HCT116 (cell line): ENCODE measurements around the gene AKAP12. TPM values are rescaled to one million over a fixed set of nuclear protein-coding genes. Genes with fewer than 3 reads are reported as not detected.

Experiments used
- ATAC-seq: fragments of 200-7000 bp; cut with Tn5 transposase; 2 replicates; pipeline ENCODE4 v1.9.1; 2020; ENCODE audit warnings: mild to moderate bottlenecking, moderate library complexity
- BruUV-seq: library from RNA; stranded (reverse); fragments of 400-500 nt; replicated peaks from 2 replicates; lab custom pipeline; 2021; lab: Mats Ljungman, UMichigan
- CTCF ChIA-PET: fragments of 300-600 bp; sonication (Branson Sonifier 250); formaldehyde crosslinking; loops from one replicate; lab custom pipeline; 2021; ENCODE audit warnings: antibody characterized with exemption; lab: Charles Lee
- POLR2A ChIA-PET: fragments of 300-600, 350-600 bp; sonication (Branson Sonifier 250); formaldehyde crosslinking; loops from one replicate; lab custom pipeline; 2021; ENCODE audit warnings: antibody characterized with exemption; lab: Charles Lee
- RAD21 ChIA-PET, 2 experiments: fragments of 300-600 bp; sonication (Branson Sonifier 250); formaldehyde crosslinking; loops; one replicate each; lab custom pipeline; 2023; ENCODE audit warnings: low total read pairs in 2 of 2; ENCODE audit not compliant: uncharacterized antibody in 2 of 2, unreplicated experiment in 2 of 2, low non-redundant PET in 1 of 2; lab: Charles Lee
- DNase-seq: peaks from one replicate; pipeline ENCODE4 v3.0.0-alpha.2; 2010; ENCODE audit warnings: low read depth, low spot score
- H2AFZ ChIP-seq: fragments of 200-600 bp; shearing (Covaris generic), sonication (generic); 2 replicates; pipeline ENCODE4 v1.6.1; 2017; ENCODE audit warnings: low read depth, mixed run types, mixed read lengths, antibody characterized with exemption, low read length; ENCODE audit not compliant: poor library complexity, severe bottlenecking
- H3K27ac ChIP-seq: 2 replicates; pipeline ENCODE4 v1.5.1; 2012; ENCODE audit warnings: low read depth, low read length
- H3K27me3 ChIP-seq: fragments of 200-600 bp; sonication (generic); 2 replicates; pipeline ENCODE4 v1.6.1; 2016; ENCODE audit warnings: mixed run types, low read length, mixed read lengths; ENCODE audit not compliant: insufficient read depth
- H3K36me3 ChIP-seq, 2 experiments: fragments of 200-500 bp in 1 of 2; fragments of 200-600 bp in 1 of 2; sonication (Bioruptor generic) in 1 of 2; sonication (generic) in 1 of 2; 2 replicates each; pipeline versions ENCODE4 v1.5.1 to v1.6.1; 2014 to 2016; ENCODE audit warnings: low read length in 2 of 2, inconsistent platforms in 1 of 2, mixed read lengths in 1 of 2, mixed run types in 1 of 2; ENCODE audit not compliant: insufficient read depth in 2 of 2, control insufficient read depth in 1 of 2
- H3K4me1 ChIP-seq, 2 experiments: fragments of 200-600 bp in 1 of 2; sonication (generic) in 1 of 2; 2 replicates each; pipeline versions ENCODE4 v1.5.1 to v1.6.1; 2012 to 2017; ENCODE audit warnings: low read length in 2 of 2, inconsistent platforms in 1 of 2, mild to moderate bottlenecking in 1 of 2, mixed read lengths in 1 of 2, mixed run types in 1 of 2, moderate library complexity in 1 of 2; ENCODE audit not compliant: insufficient read depth in 2 of 2, control insufficient read depth in 1 of 2
- H3K4me2 ChIP-seq: fragments of 200-600 bp; sonication (generic); 2 replicates; pipeline ENCODE4 v1.6.1; 2017; ENCODE audit warnings: mixed run types, low read length, mixed read lengths
- H3K4me3 ChIP-seq, 2 experiments: fragments of 200-600 bp in 1 of 2; sonication (generic) in 1 of 2; replicated peaks in 1 of 2; 2 replicates each; pipeline ENCODE4 v1.5.1; 2011 to 2016; ENCODE audit warnings: low read length in 2 of 2, control low read depth in 1 of 2, low read depth in 1 of 2, mild to moderate bottlenecking in 1 of 2, mixed read lengths in 1 of 2, mixed run types in 1 of 2
- H3K79me2 ChIP-seq: fragments of 200-600 bp; sonication (generic); 2 replicates; pipeline ENCODE4 v1.6.1; 2017; ENCODE audit warnings: mild to moderate bottlenecking, mixed run types, low read length, moderate library complexity, mixed read lengths; ENCODE audit not compliant: insufficient read depth
- H3K9ac ChIP-seq: fragments of 200-600 bp; sonication (generic); 2 replicates; pipeline ENCODE4 v1.6.1; 2016; ENCODE audit warnings: low read length, mixed read lengths
- H3K9me2 ChIP-seq: fragments of 200-600 bp; sonication (generic), shearing (Covaris generic); 2 replicates; pipeline ENCODE4 v1.6.1; 2017; ENCODE audit warnings: mixed run types, mild to moderate bottlenecking, moderate library complexity; ENCODE audit not compliant: insufficient read depth
- H3K9me3 ChIP-seq, 2 experiments: fragments of 200-500 bp in 1 of 2; fragments of 200-600 bp in 1 of 2; sonication (Bioruptor generic) in 1 of 2; sonication (generic) in 1 of 2; 2 replicates each; pipeline ENCODE4 v1.6.1; 2014 to 2017; ENCODE audit warnings: low read length in 2 of 2, mixed read lengths in 2 of 2, inconsistent platforms in 1 of 2, low read depth in 1 of 2, mild to moderate bottlenecking in 1 of 2, mixed run types in 1 of 2, moderate library complexity in 1 of 2; ENCODE audit not compliant: control insufficient read depth in 1 of 2, insufficient read depth in 1 of 2
- H4K20me1 ChIP-seq: fragments of 200-600 bp; sonication (generic), shearing (Covaris generic); 2 replicates; pipeline ENCODE4 v1.6.1; 2017; ENCODE audit warnings: mixed run types, mild to moderate bottlenecking, moderate library complexity; ENCODE audit not compliant: insufficient read depth
- ATF3 ChIP-seq: IDR thresholded peaks from 2 replicates; pipeline ENCODE4 v1.6.1; 2012
- FOSL1 ChIP-seq: IDR thresholded peaks from 2 replicates; pipeline ENCODE4 v1.6.1; 2012; ENCODE audit warnings: low read depth
- POLR2A ChIP-seq: IDR thresholded peaks from 2 replicates; pipeline ENCODE4 v1.7.0; 2011; ENCODE audit warnings: borderline replicate concordance; ENCODE audit not compliant: insufficient read depth, insufficient read length; ENCODE audit errors: extremely low read depth
- TCF7L2 ChIP-seq: IDR thresholded peaks from 2 replicates; pipeline ENCODE4 v1.7.0; 2011; ENCODE audit warnings: borderline replicate concordance, inconsistent platforms; ENCODE audit not compliant: insufficient read depth, insufficient read length; ENCODE audit errors: extremely low read depth
- ZBTB33 ChIP-seq: IDR thresholded peaks from 2 replicates; pipeline ENCODE4 v1.6.1; 2011; ENCODE audit warnings: mild to moderate bottlenecking, low read length, moderate library complexity; ENCODE audit not compliant: insufficient replicate concordance; ENCODE audit errors: extremely low read depth
- ZFX ChIP-seq: fragments of 450-650 bp; IDR thresholded peaks from 2 replicates; pipeline ENCODE4 v1.6.1; 2017
- intact Hi-C: fragments of 100-400 bp; cut with micrococcal nuclease; formaldehyde crosslinking; loops from 2 replicates; pipeline ENCODE4 v1.10.0; 2022
- total RNA-seq: library from RNA; stranded (reverse); gene quantifications from one replicate; pipeline ENCODE4 v1.2.1, GENCODE V29; 2021; ENCODE audit not compliant: unreplicated experiment

AKAP12 gene
- total RNA-seq, 1 experiment from 2014 or later = 1,220 TPM

GRCh38 chr6:151297886-151298285, 58.1 kb downstream of the AKAP12 start:
- Histone ChIP-seq H2AFZ (no peak overlapping the region), H4K20me1 (no peaks in the 10 kb centered on the region), H3K9me2 (no peaks in the 10 kb centered on the region), H3K27ac (no peak overlapping the region), H3K9ac (no peak overlapping the region), H3K4me1 (peaks cover 0 to 17% of the 10 kb centered on the region in 2 experiments; a peak in 1 of 4 replicates), H3K4me2 (no peak overlapping the region), H3K4me3 (no peak overlapping the region), H3K79me2 (peaks cover 98% of the 10 kb centered on the region), H3K36me3 (no peaks in the 10 kb centered on the region; a peak in 1 of 4 replicates), H3K9me3 (no peaks in the 10 kb centered on the region), H3K27me3 (no peaks in the 10 kb centered on the region)
- ATAC-seq (no peak), DNase-seq (no peak)
- ChIA-PET CTCF (no interaction called here), RAD21 (no interaction called here), POLR2A (no interaction called here)
- intact Hi-C loops = no loop called here
- TF ChIP-seq ZFX (no peak), POLR2A (no peak), FOSL1 (no peak), ATF3 (no peak), TCF7L2 (no peak)
- no TSS peak for BruUV-seq

- no peaks in the 10 kb centered on the region for H3K36me3 ChIP-seq
- no peaks in the 10 kb centered on the region for H3K27me3 ChIP-seq
- H3K79me2 ChIP-seq = peaks cover 98% of the 10 kb centered on the region
- ChIA-PET CTCF (no interaction called here), POLR2A (no interaction called here), RAD21 (no interaction called here)
- H3K4me1 ChIP-seq = peaks cover 0 to 11% of the 10 kb centered on the region in 2 experiments; a peak in 1 of 4 replicates
- H2AFZ ChIP-seq = no peak overlapping the region
- no peak overlapping the region for H3K4me3 ChIP-seq
- BruUV-seq = no TSS peak
- intact Hi-C loops = no loop called here
- H3K9me3 ChIP-seq = no peaks in the 10 kb centered on the region
- no peak overlapping the region for H3K27ac ChIP-seq
- peaks cover 4% of the 10 kb centered on the region; the same call in 1 of the 2 replicates for H4K20me1 ChIP-seq
- no peaks in the 10 kb centered on the region for H3K9me2 ChIP-seq
- H3K9ac ChIP-seq = no peak overlapping the region
- ATAC-seq = no peak
- no peak overlapping the region for H3K4me2 ChIP-seq
- DNase-seq = no peak
- no peak for TF ChIP-seq ZBTB33
These were observed 59.2 kb downstream of the AKAP12 start for GRCh38 chr6:151299011-151299410.
